SK-N-SH (cell line): Measurements from ENCODE around the gene TULP4. TPM values are rescaled to one million over a fixed set of nuclear protein-coding genes. Genes with fewer than 3 reads are reported as not detected.

Source experiments
- CTCF ChIA-PET: fragments of 300-600, 350-600 bp; formaldehyde crosslinking; extraction: SDS; loops from one replicate; lab custom pipeline; 2021; lab: Yijun Ruan, JAX
- POLR2A ChIA-PET: fragments of 350-600 bp; sonication (Branson Sonifier 250); formaldehyde crosslinking; extraction: SDS; loops from one replicate; lab custom pipeline; 2020; ENCODE audit warnings: antibody characterized with exemption, inconsistent platforms; lab: Yijun Ruan, JAX
- DNase-seq: peaks from one replicate; pipeline ENCODE4 v3.0.0; 2012
- H2AFZ ChIP-seq: fragments of 200-600 bp; sonication (generic); 2 replicates; pipeline ENCODE4 v1.8.1; 2016; ENCODE audit warnings: antibody characterized with exemption, mild to moderate bottlenecking, low read depth
- H3F3A ChIP-seq: fragments of 200-600 bp; sonication (generic); replicated peaks from 2 replicates; pipeline ENCODE3; 2016; ENCODE audit warnings: antibody characterized with exemption, mild to moderate bottlenecking; ENCODE audit not compliant: insufficient read depth
- H3K27ac ChIP-seq, 2 experiments: fragments of 200-500 bp in 1 of 2; fragments of 200-600 bp in 1 of 2; sonication (Bioruptor generic) in 1 of 2; sonication (generic), shearing (Covaris generic) in 1 of 2; 2 replicates each; pipeline versions ENCODE4 v1.5.1 to v1.6.1; 2014 to 2016; ENCODE audit warnings: low read depth in 2 of 2, inconsistent platforms in 1 of 2, low read length in 1 of 2, mild to moderate bottlenecking in 1 of 2, mixed read lengths in 1 of 2
- H3K27me3 ChIP-seq: fragments of 200-600 bp; sonication (generic), shearing (Covaris generic); 2 replicates; pipeline ENCODE4 v1.6.1; 2016; ENCODE audit warnings: mixed run types; ENCODE audit not compliant: insufficient read depth
- H3K36me3 ChIP-seq, 2 experiments: fragments of 200-500 bp in 1 of 2; fragments of 200-600 bp in 1 of 2; sonication (Bioruptor generic) in 1 of 2; sonication (generic) in 1 of 2; replicated peaks in 1 of 2; 2 replicates each; pipeline versions ENCODE3 to v1.5.1; 2014 to 2016; ENCODE audit warnings: low read length in 1 of 2, mild to moderate bottlenecking in 1 of 2; ENCODE audit not compliant: insufficient read depth in 2 of 2, control insufficient read depth in 1 of 2
- H3K4me1 ChIP-seq, 2 experiments: fragments of 200-500 bp in 1 of 2; fragments of 200-600 bp in 1 of 2; sonication (Bioruptor generic) in 1 of 2; sonication (generic), shearing (Covaris generic) in 1 of 2; 2 replicates each; pipeline versions ENCODE4 v1.5.1 to v1.6.1; 2014 to 2016; ENCODE audit warnings: low read depth in 1 of 2, low read length in 1 of 2, mixed run types in 1 of 2; ENCODE audit not compliant: insufficient read depth in 2 of 2, control insufficient read depth in 1 of 2
- H3K4me2 ChIP-seq: fragments of 200-600 bp; sonication (generic), shearing (Covaris generic); 2 replicates; pipeline ENCODE4 v1.6.1; 2017; ENCODE audit warnings: mixed run types
- H3K4me3 ChIP-seq, 2 experiments: fragments of 200-500 bp in 1 of 2; fragments of 200-600 bp in 1 of 2; sonication (Bioruptor generic) in 1 of 2; sonication (generic), shearing (Covaris generic) in 1 of 2; 2 replicates each; pipeline versions ENCODE4 v1.5.1 to v1.8.1; 2014 to 2016; ENCODE audit warnings: low read depth in 2 of 2, inconsistent platforms in 1 of 2, low read length in 1 of 2, mild to moderate bottlenecking in 1 of 2, mixed read lengths in 1 of 2, moderate library complexity in 1 of 2
- H3K79me2 ChIP-seq: fragments of 200-600 bp; sonication (generic); 2 replicates; pipeline ENCODE4 v1.8.1; 2017; ENCODE audit warnings: mild to moderate bottlenecking; ENCODE audit not compliant: insufficient read depth
- H3K9ac ChIP-seq: fragments of 200-600 bp; sonication (generic); 2 replicates; pipeline ENCODE4 v1.6.1; 2017; ENCODE audit warnings: mixed run types
- H3K9me2 ChIP-seq: fragments of 200-600 bp; sonication (generic); 2 replicates; pipeline ENCODE4 v1.6.1; 2017; ENCODE audit warnings: mixed run types
- H3K9me3 ChIP-seq: fragments of 200-600 bp; sonication (generic); 2 replicates; pipeline ENCODE4 v1.6.1; 2017; ENCODE audit warnings: mixed run types, mild to moderate bottlenecking, moderate library complexity
- H4K20me1 ChIP-seq: fragments of 200-600 bp; sonication (generic); 2 replicates; pipeline ENCODE4 v1.6.1; 2017; ENCODE audit warnings: mild to moderate bottlenecking, mixed run types; ENCODE audit not compliant: insufficient read depth
- CHD2 ChIP-seq: fragments of 150-350 bp; IDR thresholded peaks from 2 replicates; pipeline ENCODE4 v1.6.1; 2018; ENCODE audit warnings: low read length; ENCODE audit not compliant: partially characterized antibody
- ELF1 ChIP-seq: IDR thresholded peaks from 2 replicates; pipeline ENCODE4 v1.4.0; 2012
- EZH2phosphoT487 ChIP-seq: fragments of 200-600 bp; sonication (generic); IDR thresholded peaks from 2 replicates; pipeline ENCODE4 v1.6.1; 2017; ENCODE audit warnings: low read depth, mixed run types, mild to moderate bottlenecking, antibody characterized with exemption, moderate library complexity, borderline replicate concordance
- FOXM1 ChIP-seq: IDR thresholded peaks from 2 replicates; pipeline ENCODE4 v1.4.0; 2012; ENCODE audit warnings: low read depth, mild to moderate bottlenecking
- GABPA ChIP-seq: IDR thresholded peaks from 2 replicates; pipeline ENCODE4 v1.4.0; 2012; ENCODE audit warnings: low read depth, mild to moderate bottlenecking
- GATA2 ChIP-seq: sonication (generic); formaldehyde crosslinking; IDR thresholded peaks from 2 replicates; pipeline ENCODE4 v1.5.0; 2020; ENCODE audit warnings: mild to moderate bottlenecking, missing genetic modification reagents
- IRF3 ChIP-seq: fragments of 150-350 bp; IDR thresholded peaks from 2 replicates; pipeline ENCODE4 v1.6.1; 2016; ENCODE audit warnings: mild to moderate bottlenecking, low read depth, low read length
- MAX ChIP-seq: IDR thresholded peaks from 2 replicates; pipeline ENCODE4 v1.4.0; 2012; ENCODE audit warnings: low read depth
- MEF2A ChIP-seq: IDR thresholded peaks from 2 replicates; pipeline ENCODE4 v1.4.0; 2012; ENCODE audit warnings: low read depth, borderline replicate concordance
- MXI1 ChIP-seq: IDR thresholded peaks from 2 replicates; pipeline ENCODE4 v1.6.1; 2012; ENCODE audit warnings: mild to moderate bottlenecking, low read depth, low read length, improper control_type of control experiment
- NFIC ChIP-seq: IDR thresholded peaks from 2 replicates; pipeline ENCODE4 v1.4.0; 2012; ENCODE audit warnings: borderline replicate concordance
- NRF1 ChIP-seq: IDR thresholded peaks from 2 replicates; pipeline ENCODE4 v1.6.1; 2012; ENCODE audit warnings: low read depth, mild to moderate bottlenecking, low read length
- POLR2AphosphoS5 ChIP-seq: IDR thresholded peaks from 2 replicates; pipeline ENCODE4 v1.6.1; 2012; ENCODE audit warnings: low read depth, low read length
- RCOR1 ChIP-seq: fragments of 150-350 bp; IDR thresholded peaks from 2 replicates; pipeline ENCODE4 v1.6.1; 2017; ENCODE audit warnings: antibody characterized with exemption, low read length
- RFX5 ChIP-seq: IDR thresholded peaks from 2 replicates; pipeline ENCODE4 v1.6.1; 2012; ENCODE audit warnings: mild to moderate bottlenecking, improper control_type of control experiment, low read length
- SIN3A ChIP-seq: IDR thresholded peaks from 2 replicates; pipeline ENCODE4 v1.6.1; 2012; ENCODE audit warnings: low read depth, mild to moderate bottlenecking, low read length, moderate library complexity, borderline replicate concordance
- SMC3 ChIP-seq: IDR thresholded peaks from 2 replicates; pipeline ENCODE4 v1.6.1; 2012; ENCODE audit warnings: low read depth, low read length, improper control_type of control experiment
- TAF1 ChIP-seq: IDR thresholded peaks from 2 replicates; pipeline ENCODE4 v1.6.1; 2012; ENCODE audit warnings: low read depth, mild to moderate bottlenecking, low read length, moderate library complexity, borderline replicate concordance
- TCF12 ChIP-seq: IDR thresholded peaks from 2 replicates; pipeline ENCODE4 v1.4.0; 2012
- TEAD4 ChIP-seq: IDR thresholded peaks from 2 replicates; pipeline ENCODE4 v1.4.0; 2012; ENCODE audit warnings: mild to moderate bottlenecking, borderline replicate concordance; ENCODE audit not compliant: insufficient read depth
- YY1 ChIP-seq: IDR thresholded peaks from 2 replicates; pipeline ENCODE4 v1.4.0; 2012; ENCODE audit warnings: low read depth, mild to moderate bottlenecking
- WGBS: methylation state at CpG from one replicate; pipeline ENCODE4 v1.1.6; 2017; ENCODE audit warnings: low lambda C conversion rate; 5-methylcytosine and 5-hydroxymethylcytosine counted together
- polyA plus RNA-seq, 3 experiments: library from polyadenylated mRNA; depleted of rRNA; stranded (reverse); fragments of >200 nt; gene quantifications; 2 replicates each; pipeline ENCODE4 v1.2.3, GENCODE V29; 2012
- TF ChIP-seq, protein P1 (sequence below): IDR thresholded peaks from 2 replicates; pipeline ENCODE4 v1.4.0; 2012; ENCODE audit warnings: low read depth, borderline replicate concordance
- TF ChIP-seq, protein P2 (sequence below): IDR thresholded peaks from 2 replicates; pipeline ENCODE4 v1.4.0; 2012; ENCODE audit warnings: low read depth, borderline replicate concordance

TULP4 gene
- polyA plus RNA-seq, 1 of the 3 experiments (the other 2 are of a cell fraction) = 5.9 TPM

DNA sequence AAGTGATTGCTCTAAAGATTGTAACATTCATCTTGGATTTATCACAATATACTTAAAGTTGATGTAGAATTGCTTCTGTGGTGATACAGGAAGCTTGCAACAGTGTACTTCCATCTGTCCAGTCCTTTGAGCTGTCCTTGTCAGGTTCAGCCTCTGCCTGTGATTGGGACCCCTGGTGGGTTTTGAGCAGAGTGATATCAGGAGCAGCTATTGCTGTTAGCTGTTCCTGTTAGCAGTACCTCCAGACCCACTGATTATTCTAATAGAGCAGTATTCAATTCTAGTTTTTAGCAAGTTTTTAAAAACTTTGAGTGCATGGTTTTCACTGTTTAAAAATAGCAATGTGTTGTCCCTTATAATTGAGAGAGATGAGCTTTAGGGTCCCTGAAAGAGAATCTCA is 48.8 kb downstream of the TULP4 start:
- Histone ChIP-seq H3K4me1 (peaks cover 6 to 32% of the 10 kb centered on the region in 2 experiments; a peak in 3 of 4 replicates), H3K27me3 (no peaks in the 10 kb centered on the region), H2AFZ (no peak overlapping the region), H3K9me2 (no peaks in the 10 kb centered on the region), H3K79me2 (peaks cover 53% of the 10 kb centered on the region; the same call in 1 of the 2 replicates), H3K27ac (no peak overlapping the region), H3K36me3 (no peaks in the 10 kb centered on the region), H3K4me3 (no peak overlapping the region), H3K9me3 (no peaks in the 10 kb centered on the region), H4K20me1 (peaks cover 22% of the 10 kb centered on the region; the same call in 1 of the 2 replicates), H3F3A (peaks cover 11% of the 10 kb centered on the region), H3K9ac (no peak overlapping the region), H3K4me2 (no peak overlapping the region)
- ChIA-PET CTCF (interaction anchor here (0.9 to 2.6 kb wide), 3 partner anchors 13 to 140 kb away, joined by 3 to 9 read pairs (median 3); no protein-coding TSS in a partner anchor), POLR2A (interaction anchor here (1.0 kb wide), 1 partner anchor 16 kb away, joined by 3 read pairs; no protein-coding TSS in a partner anchor)
- no peak for DNase-seq
- TF ChIP-seq MXI1 = no peak
- TF ChIP-seq MEF2A = no peak
- TF ChIP-seq POLR2AphosphoS5 = no peak
- no peak for TF ChIP-seq MAX
- no peak for TF ChIP-seq YY1
- no peak for TF ChIP-seq TEAD4
- TF ChIP-seq RCOR1 = no peak
- no peak for TF ChIP-seq GATA2
- TF ChIP-seq, protein P1, sequence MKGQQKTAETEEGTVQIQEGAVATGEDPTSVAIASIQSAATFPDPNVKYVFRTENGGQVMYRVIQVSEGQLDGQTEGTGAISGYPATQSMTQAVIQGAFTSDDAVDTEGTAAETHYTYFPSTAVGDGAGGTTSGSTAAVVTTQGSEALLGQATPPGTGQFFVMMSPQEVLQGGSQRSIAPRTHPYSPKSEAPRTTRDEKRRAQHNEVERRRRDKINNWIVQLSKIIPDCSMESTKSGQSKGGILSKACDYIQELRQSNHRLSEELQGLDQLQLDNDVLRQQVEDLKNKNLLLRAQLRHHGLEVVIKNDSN = no peak

GRCh38 chr6:158361961-158362669 is 49.9 kb downstream of the TULP4 start:
- TF ChIP-seq POLR2AphosphoS5 (no peak), RCOR1 (no peak), TAF1 (no peak), NRF1 (no peak), SIN3A (no peak), NFIC (no peak), ELF1 (no peak), RFX5 (no peak), GATA2 (no peak), FOXM1 (no peak), EZH2phosphoT487 (no peak), CHD2 (no peak), YY1 (no peak), TCF12 (no peak), IRF3 (no peak), SMC3 (no peak), GABPA (no peak)
- TF ChIP-seq, protein P2, sequence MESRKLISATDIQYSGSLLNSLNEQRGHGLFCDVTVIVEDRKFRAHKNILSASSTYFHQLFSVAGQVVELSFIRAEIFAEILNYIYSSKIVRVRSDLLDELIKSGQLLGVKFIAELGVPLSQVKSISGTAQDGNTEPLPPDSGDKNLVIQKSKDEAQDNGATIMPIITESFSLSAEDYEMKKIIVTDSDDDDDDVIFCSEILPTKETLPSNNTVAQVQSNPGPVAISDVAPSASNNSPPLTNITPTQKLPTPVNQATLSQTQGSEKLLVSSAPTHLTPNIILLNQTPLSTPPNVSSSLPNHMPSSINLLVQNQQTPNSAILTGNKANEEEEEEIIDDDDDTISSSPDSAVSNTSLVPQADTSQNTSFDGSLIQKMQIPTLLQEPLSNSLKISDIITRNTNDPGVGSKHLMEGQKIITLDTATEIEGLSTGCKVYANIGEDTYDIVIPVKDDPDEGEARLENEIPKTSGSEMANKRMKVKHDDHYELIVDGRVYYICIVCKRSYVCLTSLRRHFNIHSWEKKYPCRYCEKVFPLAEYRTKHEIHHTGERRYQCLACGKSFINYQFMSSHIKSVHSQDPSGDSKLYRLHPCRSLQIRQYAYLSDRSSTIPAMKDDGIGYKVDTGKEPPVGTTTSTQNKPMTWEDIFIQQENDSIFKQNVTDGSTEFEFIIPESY = no peak
- H3K9me3 ChIP-seq = no peaks in the 10 kb centered on the region
- no peaks in the 10 kb centered on the region for H3K9me2 ChIP-seq
- no peak overlapping the region for H3K4me2 ChIP-seq
- 100% methylated on average over 5 of the region's 5 CpGs for WGBS
- H3F3A ChIP-seq = peaks cover 11% of the 10 kb centered on the region
- peaks cover 51% of the 10 kb centered on the region; the same call in 1 of the 2 replicates for H3K79me2 ChIP-seq
- H2AFZ ChIP-seq = no peak overlapping the region
- H3K36me3 ChIP-seq = no peaks in the 10 kb centered on the region
- POLR2A ChIA-PET = interaction anchor here (1.0 kb wide), 1 partner anchor 17 kb away, joined by 3 read pairs; no protein-coding TSS in a partner anchor
- no peaks in the 10 kb centered on the region for H3K27me3 ChIP-seq
- DNase-seq = no peak
- H3K27ac ChIP-seq = no peak overlapping the region
- H3K4me3 ChIP-seq = no peak overlapping the region
- peaks cover 5 to 21% of the 10 kb centered on the region in 2 experiments; a peak in 2 of 4 replicates for H3K4me1 ChIP-seq
- CTCF ChIA-PET = interaction anchor here (0.9 to 2.6 kb wide), 3 partner anchors 12 to 141 kb away, joined by 3 to 9 read pairs (median 3); no protein-coding TSS in a partner anchor
- H4K20me1 ChIP-seq = peaks cover 15% of the 10 kb centered on the region; the same call in 1 of the 2 replicates
- H3K9ac ChIP-seq = no peak overlapping the region
